K562 (cell line): Measurements from ENCODE around the gene PSME4. TPM values are rescaled to one million over a fixed set of nuclear protein-coding genes. Genes with fewer than 3 reads are reported as not detected.

Experiments used
- KDM5B ChIP-seq: fragments of 200-600 bp; sonication (generic); IDR thresholded peaks from 2 replicates; pipeline ENCODE4 v1.6.1; 2012; ENCODE audit warnings: low read depth, mild to moderate bottlenecking, moderate library complexity, low read length, control low read depth, inconsistent platforms; ENCODE audit not compliant: insufficient replicate concordance
- POU5F1 ChIP-seq: fragments of 150-350 bp; IDR thresholded peaks from 2 replicates; pipeline ENCODE4 v1.6.1; 2014; ENCODE audit warnings: borderline replicate concordance, low read length, low read depth, mild to moderate bottlenecking; ENCODE audit not compliant: partially characterized antibody
- RBM39 ChIP-seq: fragments of 200-400 bp; formaldehyde crosslinking; optimal IDR thresholded peaks from 2 replicates; pipeline ENCODE3; 2018; ENCODE audit warnings: low read depth, low read length
- TEAD2 ChIP-seq: fragments of 450-650 bp; IDR thresholded peaks from 2 replicates; pipeline ENCODE4 v1.6.1; 2016; ENCODE audit warnings: missing genetic modification characterization, control low read depth, missing compliant biosample characterization
- YBX1 ChIP-seq: fragments of 450-650 bp; IDR thresholded peaks from 2 replicates; pipeline ENCODE4 v1.7.1; 2016; ENCODE audit warnings: mild to moderate bottlenecking
- ZBTB40 ChIP-seq, 2 experiments: fragments of 450-650 bp in 1 of 2; sonication (generic) in 1 of 2; formaldehyde crosslinking in 1 of 2; IDR thresholded peaks; 2 replicates each; pipeline versions ENCODE4 v1.7.1 to v1.9.0; 2016 to 2022; ENCODE audit warnings: inconsistent platforms in 1 of 2, mild to moderate bottlenecking in 1 of 2, missing genetic modification reagents in 1 of 2
- ZBTB43 ChIP-seq: sonication (generic); formaldehyde crosslinking; IDR thresholded peaks from 2 replicates; pipeline ENCODE4 v1.8.0; 2023; ENCODE audit warnings: mild to moderate bottlenecking, missing genetic modification reagents
- polyA plus RNA-seq, 8 experiments: library from polyadenylated mRNA; depleted of rRNA in 4 of 8; stranded (reverse) in 5 of 8; unstranded in 3 of 8; fragments of >200 nt; fragmentation: Nextera tagmentation in 2 of 8; fragmentation: Illumina TruSeq in 1 of 8; extraction: Ambion mirVana in 2 of 8; extraction: Trizol in 1 of 8; gene quantifications; 2 replicates each; pipeline versions ENCODE4 v1.2.1 to v1.2.3, GENCODE V29; 2011 to 2014; ENCODE audit warnings: inconsistent platforms in 1 of 8, missing spikeins in 1 of 8
- total RNA-seq, 7 experiments: library from RNA; depleted of rRNA in 6 of 7; stranded (reverse); fragments of >200 nt in 6 of 7; fragmentation: Illumina TruSeq in 2 of 7; extraction: Trizol in 2 of 7; gene quantifications; 2 replicates each; pipeline versions ENCODE4 v1.2.1 to v1.2.3, GENCODE V29; 2011 to 2021; ENCODE audit warnings: low replicate concordance in 1 of 7

Gene PSME4
- total and polyA plus RNA-seq, 9 of the 15 experiments (the other 6 are each of a cell fraction or from before 2014, with no cell fraction given), result 24.3 to 77.8 (median 40.5) TPM

- TF ChIP-seq ZBTB43 (CRISPR knock-in tag), result no peak
- no peak for TF ChIP-seq TEAD2 (tag)
- no peak for TF ChIP-seq KDM5B
- no peak for TF ChIP-seq RBM39
- no peak for TF ChIP-seq POU5F1
- no peak for TF ChIP-seq YBX1
- TF ChIP-seq ZBTB40 (IDR thresholded peaks at IDR 0.05), result no peak
- no peak for TF ChIP-seq ZBTB40 (CRISPR knock-in tag; IDR thresholded peaks at IDR 0.05)
These were observed 41.8 kb upstream of the PSME4 start (continued) for GRCh38 chr2:54012538-54013141.
